ENCODE measurements around the gene DPP10. TPM values are rescaled to one million over a fixed set of nuclear protein-coding genes. Genes with fewer than 3 reads are reported as not detected.

The DPP10 gene
- total and polyA plus RNA-seq, 9 donors, result 0.12 to 5.9 (median 0.64) TPM; not detected in 3

DNA sequence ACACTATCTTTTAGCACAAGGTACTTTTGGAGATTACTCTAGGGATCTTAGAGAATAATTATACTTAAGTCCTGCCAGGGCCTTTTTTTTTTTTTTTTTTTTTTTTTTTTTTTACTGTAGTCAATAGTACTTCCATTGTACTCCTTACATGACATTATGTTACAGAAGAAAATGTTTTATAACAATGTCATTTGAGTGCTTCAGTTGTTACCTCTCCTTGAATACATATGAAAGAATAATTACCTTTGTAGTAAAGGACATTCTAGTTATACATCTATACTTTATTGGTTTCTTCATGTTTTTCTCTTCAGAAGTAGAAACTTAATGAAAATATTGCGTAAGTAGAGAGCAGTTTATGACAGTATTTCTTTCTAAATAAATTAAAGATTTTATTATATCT lies 834.9 kb downstream of the DPP10 start:
- 81 to 95% (median 83%) methylated on average over 1 of the region's 1 CpG for WGBS, 3 donors
- TF ChIP-seq, protein P1, sequence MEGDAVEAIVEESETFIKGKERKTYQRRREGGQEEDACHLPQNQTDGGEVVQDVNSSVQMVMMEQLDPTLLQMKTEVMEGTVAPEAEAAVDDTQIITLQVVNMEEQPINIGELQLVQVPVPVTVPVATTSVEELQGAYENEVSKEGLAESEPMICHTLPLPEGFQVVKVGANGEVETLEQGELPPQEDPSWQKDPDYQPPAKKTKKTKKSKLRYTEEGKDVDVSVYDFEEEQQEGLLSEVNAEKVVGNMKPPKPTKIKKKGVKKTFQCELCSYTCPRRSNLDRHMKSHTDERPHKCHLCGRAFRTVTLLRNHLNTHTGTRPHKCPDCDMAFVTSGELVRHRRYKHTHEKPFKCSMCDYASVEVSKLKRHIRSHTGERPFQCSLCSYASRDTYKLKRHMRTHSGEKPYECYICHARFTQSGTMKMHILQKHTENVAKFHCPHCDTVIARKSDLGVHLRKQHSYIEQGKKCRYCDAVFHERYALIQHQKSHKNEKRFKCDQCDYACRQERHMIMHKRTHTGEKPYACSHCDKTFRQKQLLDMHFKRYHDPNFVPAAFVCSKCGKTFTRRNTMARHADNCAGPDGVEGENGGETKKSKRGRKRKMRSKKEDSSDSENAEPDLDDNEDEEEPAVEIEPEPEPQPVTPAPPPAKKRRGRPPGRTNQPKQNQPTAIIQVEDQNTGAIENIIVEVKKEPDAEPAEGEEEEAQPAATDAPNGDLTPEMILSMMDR (IDR thresholded peaks at IDR 0.05), result no peak
- H3K27ac ChIP-seq, result no peak overlapping the region

DNA sequence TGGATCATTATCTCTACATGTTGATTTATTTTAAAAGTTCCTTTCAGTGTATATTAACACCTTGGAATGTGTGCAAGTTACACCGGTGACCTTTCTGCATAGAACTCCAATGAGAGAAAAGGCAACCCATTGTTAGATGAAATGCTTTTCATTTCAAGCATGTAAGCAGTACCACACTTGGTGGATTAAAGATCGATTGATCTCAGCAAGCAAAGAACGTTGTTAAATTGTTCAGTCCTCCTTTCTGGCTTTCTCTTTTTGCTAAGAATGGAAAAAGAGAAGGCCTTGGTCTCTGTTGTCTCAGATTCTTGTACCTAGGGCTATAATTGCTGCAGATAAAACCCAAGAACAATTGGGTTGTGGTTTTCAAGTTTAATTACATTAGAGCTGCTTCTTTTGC lies 843.0 kb downstream of the DPP10 start:
- DNase-seq, result no peak
- no peaks in the 10 kb centered on the region for H3K36me3 ChIP-seq
- no peaks in the 10 kb centered on the region for H3K4me1 ChIP-seq (ENCODE audit: insufficient read depth)
- H3K9me3 ChIP-seq, result no peaks in the 10 kb centered on the region
- 28 to 37% (median 32%) methylated on average over 3 of the region's 3 CpGs for WGBS, 3 donors
- no peak overlapping the region for H3K4me3 ChIP-seq
- no peaks in the 10 kb centered on the region for H3K27me3 ChIP-seq
- intact Hi-C loops (cut with DNase I), result no loop called here
- TF ChIP-seq, protein P1 (IDR thresholded peaks at IDR 0.05), result no peak
- TF ChIP-seq POLR2A (IDR thresholded peaks at IDR 0.05) (no peak), EP300 (IDR thresholded peaks at IDR 0.05) (no peak)
- no peak overlapping the region for H3K27ac ChIP-seq

More for the DNA sequence above, 834.9 kb downstream of the DPP10 start:
- no peaks in the 10 kb centered on the region for H3K9me3 ChIP-seq
- H3K4me3 ChIP-seq, result no peak overlapping the region
- no peaks in the 10 kb centered on the region for H3K4me1 ChIP-seq (ENCODE audit: insufficient read depth)
- H3K36me3 ChIP-seq, result no peaks in the 10 kb centered on the region
- intact Hi-C loops (cut with DNase I), result no loop called here
- no peak for DNase-seq
- no peaks in the 10 kb centered on the region for H3K27me3 ChIP-seq

DNA sequence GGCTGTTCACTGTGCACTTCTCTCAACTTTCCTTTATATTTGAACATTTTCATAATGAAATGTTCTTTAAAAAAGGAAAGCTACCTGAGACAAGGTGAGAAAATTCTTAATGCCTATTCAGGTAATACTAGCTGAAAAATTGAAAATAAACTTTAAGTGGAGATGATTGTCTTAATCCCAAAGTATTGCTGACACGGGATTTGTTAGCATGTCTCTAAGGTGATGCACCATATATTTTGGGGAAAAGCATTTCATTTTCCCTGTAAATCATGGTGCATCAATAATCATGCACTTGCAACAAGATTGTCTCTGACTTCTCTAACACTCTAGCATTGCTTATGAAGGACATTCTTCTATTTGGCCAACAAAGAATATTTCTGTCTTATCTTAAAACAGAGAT lies 848.0 kb downstream of the DPP10 start:
- TF ChIP-seq POLR2A (IDR thresholded peaks at IDR 0.05) (no peak), EP300 (IDR thresholded peaks at IDR 0.05) (no peak)
- TF ChIP-seq, protein P1 (IDR thresholded peaks at IDR 0.05), result no peak
- no peak for DNase-seq
- H3K4me1 ChIP-seq (ENCODE audit: insufficient read depth), result no peaks in the 10 kb centered on the region
- H3K36me3 ChIP-seq, result no peaks in the 10 kb centered on the region
- no peaks in the 10 kb centered on the region for H3K9me3 ChIP-seq
- intact Hi-C loops (cut with DNase I), result no loop called here
- WGBS, 3 donors, result 81 to 93% (median 84%) methylated on average over 1 of the region's 1 CpG
- H3K27me3 ChIP-seq, result no peaks in the 10 kb centered on the region
- H3K4me3 ChIP-seq, result no peak overlapping the region
- no peak overlapping the region for H3K27ac ChIP-seq

DNA sequence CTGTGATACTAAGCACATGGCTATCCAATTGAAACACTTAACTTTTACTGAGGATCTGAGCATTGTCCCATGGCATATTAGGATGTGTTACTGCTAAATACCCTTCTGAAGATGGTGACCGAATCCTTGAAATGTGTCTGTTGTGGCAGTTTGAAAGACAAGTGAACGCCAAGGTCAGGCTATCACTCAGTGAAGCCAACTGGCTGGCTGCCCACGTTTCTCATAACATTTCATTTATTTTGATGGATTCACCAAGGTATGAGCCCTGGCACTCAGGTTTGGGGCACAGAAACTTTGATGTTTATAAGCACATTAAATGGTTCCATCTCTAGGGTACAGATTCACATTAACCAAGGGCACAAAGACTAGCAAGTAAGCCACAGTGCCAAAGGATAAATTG lies 850.3 kb downstream of the DPP10 start:
- TF ChIP-seq POLR2A (IDR thresholded peaks at IDR 0.05), result no peak
- TF ChIP-seq, protein P1 (IDR thresholded peaks at IDR 0.05), result no peak
- TF ChIP-seq EP300 (IDR thresholded peaks at IDR 0.05), result no peak
- intact Hi-C loops (cut with DNase I), result no loop called here

DNA sequence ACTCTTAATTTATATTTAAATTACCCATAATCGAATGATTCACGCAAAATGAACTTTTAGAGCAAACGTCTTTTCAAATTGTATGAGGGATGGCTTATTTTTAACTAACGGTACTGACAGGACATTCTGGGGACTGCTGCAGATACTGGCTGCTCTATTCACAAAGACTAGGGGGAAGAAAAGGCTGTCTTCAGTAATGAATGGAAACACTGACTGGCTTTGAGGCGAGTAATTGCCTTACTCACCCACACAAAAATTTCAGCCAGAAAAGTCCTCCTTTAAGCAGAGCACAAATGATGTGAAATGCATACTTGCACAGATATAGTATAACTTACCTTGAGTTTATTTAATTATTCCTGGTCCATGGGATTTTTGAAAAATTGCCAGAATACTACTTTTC lies 852.6 kb downstream of the DPP10 start:
- H3K27ac ChIP-seq, result no peak overlapping the region
- no peaks in the 10 kb centered on the region for H3K27me3 ChIP-seq
- H3K9me3 ChIP-seq, result no peaks in the 10 kb centered on the region
- no peak for DNase-seq
- TF ChIP-seq, protein P1 (IDR thresholded peaks at IDR 0.05), result no peak
- TF ChIP-seq EP300 (IDR thresholded peaks at IDR 0.05), result no peak
- no peak for TF ChIP-seq POLR2A (IDR thresholded peaks at IDR 0.05)
- H3K36me3 ChIP-seq, result no peaks in the 10 kb centered on the region
- no peaks in the 10 kb centered on the region for H3K4me1 ChIP-seq (ENCODE audit: insufficient read depth)
- 46 to 56% (median 55%) methylated on average over 5 of the region's 5 CpGs for WGBS, 3 donors
- intact Hi-C loops (cut with DNase I), result no loop called here
- no peak overlapping the region for H3K4me3 ChIP-seq

More for the DNA sequence above, 850.3 kb downstream of the DPP10 start:
- DNase-seq, result no peak
- no peaks in the 10 kb centered on the region for H3K36me3 ChIP-seq
- no peaks in the 10 kb centered on the region for H3K27me3 ChIP-seq
- H3K4me3 ChIP-seq, result no peak overlapping the region
- H3K4me1 ChIP-seq (ENCODE audit: insufficient read depth), result no peaks in the 10 kb centered on the region
- H3K9me3 ChIP-seq, result no peaks in the 10 kb centered on the region
- no peak overlapping the region for H3K27ac ChIP-seq
- 62 to 71% (median 70%) methylated on average over 3 of the region's 3 CpGs for WGBS, 3 donors
